PFSK-1 (cell line): ENCODE data around the gene CDH2.

Experiments
- POLR2AphosphoS5 ChIP-seq: IDR thresholded peaks from 2 replicates; pipeline ENCODE4 v1.6.1; 2012; ENCODE audit warnings: low read depth, mild to moderate bottlenecking, control low read depth, low read length, moderate library complexity
- REST ChIP-seq, 2 experiments: IDR thresholded peaks; 2 replicates each; pipeline versions ENCODE4 v1.6.1 to v1.8.0; 2011 to 2012; ENCODE audit warnings: low read depth in 2 of 2, low read length in 2 of 2, control low read depth in 1 of 2, inconsistent platforms in 1 of 2, mild to moderate bottlenecking in 1 of 2, moderate library complexity in 1 of 2; ENCODE audit not compliant: insufficient read depth in 1 of 2
- TAF1 ChIP-seq: IDR thresholded peaks from 2 replicates; pipeline ENCODE4 v1.6.1; 2012; ENCODE audit warnings: low read length, control low read depth, borderline replicate concordance; ENCODE audit not compliant: insufficient read depth

- TF ChIP-seq POLR2AphosphoS5 (no peak), TAF1 (no peak), REST (IDR thresholded peaks at IDR 0.05; ENCODE audit: insufficient read depth in 1 of 2, low read depth in 2 of 2, low read length in 2 of 2) (no peak)
Observed at GRCh38 chr18:28167835-28168349, 9.0 kb downstream of the CDH2 start.
